H1 (cell line): ENCODE measurements around the gene RALGAPB. TPM values are rescaled to one million over a fixed set of nuclear protein-coding genes. Genes with fewer than 3 reads are reported as not detected.
A peak's percentile ranks its signal among the peaks of the same experiment; 100 is the strongest.

Source experiments
- CTCF ChIA-PET: fragments of 300-600 bp; sonication (Branson Sonifier 250); formaldehyde crosslinking; loops from one replicate; lab custom pipeline; 2021; ENCODE audit not compliant: partially characterized antibody; lab: Charles Lee
- POLR2A ChIA-PET: fragments of 300-600 bp; sonication (Branson Sonifier 250); formaldehyde crosslinking; loops from one replicate; lab custom pipeline; 2021; ENCODE audit warnings: inconsistent platforms; ENCODE audit not compliant: partially characterized antibody; lab: Charles Lee
- DNase-seq, 2 experiments: peaks; one replicate each; pipeline versions ENCODE4 v3.0.0 to v3.0.0-alpha.2; 2010 to 2022; ENCODE audit warnings: low spot score in 2 of 2, low read depth in 1 of 2, mixed read lengths in 1 of 2
- FAIRE-seq: peaks from 2 replicates; lab custom pipeline; 2011; peaks lifted over from hg19 to GRCh38; lab: Jason Lieb, UNC
- H2AFZ ChIP-seq: 2 replicates; pipeline ENCODE4 v1.8.1; 2012; ENCODE audit warnings: low read length, inconsistent platforms
- H2AK5ac ChIP-seq: 2 replicates; pipeline ENCODE4 v1.6.1; 2013; ENCODE audit warnings: low read depth, low read length
- H2BK120ac ChIP-seq: replicated peaks from 2 replicates; pipeline ENCODE3; 2013; ENCODE audit warnings: low read depth, low read length, inconsistent platforms
- H2BK12ac ChIP-seq: 2 replicates; pipeline ENCODE4 v1.6.1; 2013; ENCODE audit warnings: low read depth, low read length
- H2BK15ac ChIP-seq: 2 replicates; pipeline ENCODE4 v1.6.1; 2013; ENCODE audit warnings: low read length
- H2BK20ac ChIP-seq: 2 replicates; pipeline ENCODE4 v1.6.1; 2013; ENCODE audit warnings: low read length
- H2BK5ac ChIP-seq: 2 replicates; pipeline ENCODE4 v1.6.1; 2013; ENCODE audit warnings: low read depth, low read length
- H3K14ac ChIP-seq: 2 replicates; pipeline ENCODE4 v1.6.1; 2013; ENCODE audit warnings: inconsistent platforms; ENCODE audit not compliant: insufficient read length
- H3K18ac ChIP-seq: 2 replicates; pipeline ENCODE4 v1.6.1; 2013; ENCODE audit warnings: low read length; ENCODE audit errors: extremely low read depth
- H3K23ac ChIP-seq: 2 replicates; pipeline ENCODE4 v1.6.1; 2013; ENCODE audit warnings: inconsistent platforms; ENCODE audit not compliant: insufficient read length
- H3K23me2 ChIP-seq: 2 replicates; pipeline ENCODE4 v1.6.1; 2013; ENCODE audit warnings: low read depth, low read length
- H3K27ac ChIP-seq: 2 replicates; pipeline ENCODE4 v1.6.1; 2011; ENCODE audit warnings: low read depth, low read length, inconsistent platforms
- H3K27me3 ChIP-seq, 4 experiments: replicated peaks in 1 of 4; 1 replicate in 1 of 4; 2 replicates in 3 of 4; pipeline versions ENCODE4 v1.6.1 to v1.8.1; 2011 to 2013; ENCODE audit warnings: low read length in 3 of 4, mild to moderate bottlenecking in 3 of 4, inconsistent platforms in 2 of 4, mixed read lengths in 2 of 4, moderate library complexity in 1 of 4; ENCODE audit not compliant: control insufficient read depth in 3 of 4, insufficient read depth in 3 of 4; ENCODE audit errors: extremely low read depth in 1 of 4
- H3K36me3 ChIP-seq, 4 experiments: 2 replicates each; pipeline versions ENCODE4 v1.6.1 to v1.8.1; 2011 to 2013; ENCODE audit warnings: mild to moderate bottlenecking in 4 of 4, low read length in 3 of 4, moderate library complexity in 2 of 4, control low read depth in 1 of 4, inconsistent platforms in 1 of 4; ENCODE audit not compliant: insufficient read depth in 4 of 4, control insufficient read depth in 2 of 4
- H3K4ac ChIP-seq: replicated peaks from 2 replicates; pipeline ENCODE3; 2013; ENCODE audit warnings: low read length, low read depth, mixed read lengths, inconsistent platforms; ENCODE audit not compliant: insufficient read length
- H3K4me1 ChIP-seq, 4 experiments: replicated peaks in 1 of 4; 1 replicate in 1 of 4; 2 replicates in 3 of 4; pipeline versions ENCODE4 v1.6.1 to v1.8.1; 2011 to 2013; ENCODE audit warnings: low read length in 3 of 4, inconsistent platforms in 2 of 4, mixed read lengths in 1 of 4; ENCODE audit not compliant: insufficient read depth in 4 of 4, control insufficient read depth in 3 of 4
- H3K4me2 ChIP-seq, 2 experiments: 2 replicates each; pipeline versions ENCODE4 v1.6.1 to v1.8.1; 2011 to 2013; ENCODE audit warnings: low read depth in 2 of 2, low read length in 2 of 2, control low read depth in 1 of 2, inconsistent platforms in 1 of 2, mild to moderate bottlenecking in 1 of 2; ENCODE audit not compliant: insufficient read depth in 1 of 2
- H3K4me3 ChIP-seq, 4 experiments: fragments of 200-600, 300-600 bp in 1 of 4; sonication (generic), shearing (Covaris generic), sonication (Bioruptor Twin) in 1 of 4; 2 replicates each; pipeline versions ENCODE4 v1.5.1 to v1.8.1; 2011 to 2016; ENCODE audit warnings: low read length in 4 of 4, low read depth in 3 of 4, control low read depth in 2 of 4, inconsistent platforms in 2 of 4, mild to moderate bottlenecking in 2 of 4, mixed read lengths in 1 of 4, moderate library complexity in 1 of 4; ENCODE audit not compliant: insufficient read depth in 2 of 4; ENCODE audit errors: extremely low read depth in 1 of 4
- H3K56ac ChIP-seq: replicated peaks from 2 replicates; pipeline ENCODE3; 2013; ENCODE audit warnings: low read depth, mild to moderate bottlenecking, mixed read lengths, low read length, inconsistent platforms; ENCODE audit not compliant: insufficient read length
- H3K79me1 ChIP-seq: 2 replicates; pipeline ENCODE4 v1.6.1; 2013; ENCODE audit warnings: low read depth, low read length, control low read depth
- H3K79me2 ChIP-seq, 2 experiments: 2 replicates each; pipeline versions ENCODE4 v1.6.1 to v1.8.1; 2012 to 2013; ENCODE audit warnings: low read length in 2 of 2, mild to moderate bottlenecking in 2 of 2, inconsistent platforms in 1 of 2; ENCODE audit not compliant: insufficient read depth in 2 of 2, control insufficient read depth in 1 of 2
- H3K9ac ChIP-seq, 4 experiments: replicated peaks in 1 of 4; 1 replicate in 1 of 4; 2 replicates in 3 of 4; pipeline versions ENCODE4 v1.6.1 to v1.8.1; 2011 to 2013; ENCODE audit warnings: low read depth in 3 of 4, low read length in 3 of 4, control low read depth in 2 of 4, mild to moderate bottlenecking in 2 of 4, moderate library complexity in 2 of 4, inconsistent platforms in 1 of 4; ENCODE audit errors: extremely low read depth in 1 of 4
- H3K9me3 ChIP-seq, 2 experiments: 2 replicates each; pipeline versions ENCODE4 v1.6.1 to v1.8.1; 2012 to 2013; ENCODE audit warnings: mild to moderate bottlenecking in 2 of 2, moderate library complexity in 2 of 2, control low read depth in 1 of 2, inconsistent platforms in 1 of 2, low read depth in 1 of 2, low read length in 1 of 2, mixed read lengths in 1 of 2; ENCODE audit not compliant: insufficient read depth in 2 of 2
- H4K20me1 ChIP-seq, 2 experiments: replicated peaks in 1 of 2; 2 replicates each; pipeline versions ENCODE3 to v1.8.1; 2011 to 2013; ENCODE audit warnings: inconsistent platforms in 2 of 2, low read length in 2 of 2, mild to moderate bottlenecking in 1 of 2; ENCODE audit not compliant: insufficient read depth in 2 of 2, control insufficient read depth in 1 of 2
- H4K5ac ChIP-seq: 2 replicates; pipeline ENCODE4 v1.6.1; 2013; ENCODE audit warnings: low read length, low read depth, mixed read lengths, inconsistent platforms; ENCODE audit not compliant: insufficient read length
- H4K8ac ChIP-seq: 2 replicates; pipeline ENCODE4 v1.8.0; 2013; ENCODE audit warnings: mild to moderate bottlenecking, moderate library complexity, low read length, inconsistent platforms; ENCODE audit not compliant: insufficient read depth; ENCODE audit errors: extremely low read depth
- H4K91ac ChIP-seq: replicated peaks from 2 replicates; pipeline ENCODE3; 2013; ENCODE audit warnings: low read length, mixed read lengths, inconsistent platforms; ENCODE audit not compliant: insufficient read length
- POU5F1 ChIP-seq: IDR thresholded peaks from 2 replicates; pipeline ENCODE4 v1.6.1; 2011; ENCODE audit warnings: low read depth, mild to moderate bottlenecking, low read length, moderate library complexity
- RFX5 ChIP-seq: IDR thresholded peaks from 2 replicates; pipeline ENCODE4 v1.6.1; 2011; ENCODE audit warnings: low read depth, low read length, improper control_type of control experiment, borderline replicate concordance
- whole genome bisulfite sequencing, 2 experiments: shearing (Covaris generic) in 1 of 2; methylation state at CpG; one replicate each; pipeline versions ENCODE4 v1.1.6 to v1.1.7; 2013 to 2015; ENCODE audit warnings: low lambda C conversion rate in 2 of 2, mixed read lengths in 2 of 2, inconsistent platforms in 1 of 2, low coverage in 1 of 2, missing lambda C conversion rate in 1 of 2; ENCODE audit not compliant: insufficient replicate concordance in 2 of 2, insufficient coverage in 1 of 2, insufficient read length in 1 of 2; ENCODE audit errors: extremely low coverage in 1 of 2, missing lambda C conversion rate in 1 of 2; 5-methylcytosine and 5-hydroxymethylcytosine counted together
- polyA plus RNA-seq, 7 experiments: library from polyadenylated mRNA; depleted of rRNA in 3 of 7; stranded (reverse) in 5 of 7; unstranded in 2 of 7; fragments of >200 nt in 5 of 7; fragments of 200-250 nt in 2 of 7; gene quantifications; 1 replicate in 5 of 7; 2 replicates in 1 of 7; 4 replicates in 1 of 7; pipeline versions ENCODE4 v1.2.1 to v1.2.3, GENCODE V29; 2011 to 2013; ENCODE audit warnings: missing spikeins in 2 of 7, mixed read lengths in 2 of 7
- total RNA-seq: library from RNA; stranded (reverse); fragmentation: NEBNext Ultra II Directional; extraction: Animal tissue kit (Norgen Biotek cat#: 25700); gene quantifications from 2 replicates; pipeline ENCODE4 v1.2.1, GENCODE V29; 2021

RALGAPB gene
- total and polyA plus RNA-seq, 2 of the 8 experiments (the other 6 are each of a cell fraction or from before 2014, with no cell fraction given), result 10.6 to 35.1 TPM

GRCh38 chr20:38547288-38548085 is 74.8 kb downstream of the RALGAPB start:
- H3K56ac ChIP-seq, result no peak overlapping the region
- no peak overlapping the region for H3K27ac ChIP-seq
- H3K9ac ChIP-seq, result peak overlapping the region in 1 of 4 experiments; percentile 34; a peak in 1 of 7 replicates
- H4K5ac ChIP-seq, result no peak overlapping the region
- H3K79me1 ChIP-seq, result no peaks in the 10 kb centered on the region
- FAIRE-seq, result no peak
- no peak overlapping the region for H2BK15ac ChIP-seq
- no peak overlapping the region for H2AK5ac ChIP-seq
- no peak overlapping the region for H3K4me3 ChIP-seq
- no peak overlapping the region for H2BK20ac ChIP-seq
- no peak overlapping the region for H3K4me2 ChIP-seq
- ChIA-PET CTCF (interaction anchor here (0.8 kb wide), 1 partner anchor 83 kb away, joined by 3 read pairs; no protein-coding TSS in a partner anchor), POLR2A (interaction anchor here (0.6 kb wide), 1 partner anchor 19 kb away, joined by 3 read pairs; no protein-coding TSS in a partner anchor)
- H2AFZ ChIP-seq, result no peak overlapping the region
- no peak overlapping the region for H3K23ac ChIP-seq
- H3K9me3 ChIP-seq, result no peaks in the 10 kb centered on the region
- no peak overlapping the region for H3K14ac ChIP-seq
- no peaks in the 10 kb centered on the region for H3K4me1 ChIP-seq
- H3K23me2 ChIP-seq, result no peaks in the 10 kb centered on the region
- H3K18ac ChIP-seq, result no peak overlapping the region
- WGBS, 2 experiments, result 92% methylated on average over 3 of the region's 3 CpGs; no CpG with 5 or more reads in 1 of the 2 experiments
- H2BK5ac ChIP-seq, result no peak overlapping the region
- DNase-seq, result no peak
- H4K20me1 ChIP-seq, result no peaks in the 10 kb centered on the region
- H3K27me3 ChIP-seq, result no peaks in the 10 kb centered on the region
- H3K4ac ChIP-seq, result no peak overlapping the region
- H4K91ac ChIP-seq, result no peak overlapping the region
- no peaks in the 10 kb centered on the region for H3K79me2 ChIP-seq
- H3K36me3 ChIP-seq, result peaks cover 9 to 59% (median 42%) of the 10 kb centered on the region in 4 experiments; a peak in 7 of 8 replicates
- no peak overlapping the region for H4K8ac ChIP-seq
- H2BK120ac ChIP-seq, result no peak overlapping the region
- no peak overlapping the region for H2BK12ac ChIP-seq
- TF ChIP-seq POU5F1 (no peak), RFX5 (no peak)
